ENCODE data around the gene C5orf34. TPM values are rescaled to one million over a fixed set of nuclear protein-coding genes. Genes with fewer than 3 reads are reported as not detected.

C5orf34 gene
- total and polyA plus RNA-seq, 2 of the 4 experiments (the other 2 are of a cell fraction) = 3.3 to 6.1 TPM

GRCh38 chr5:43469671-43470391 lies 45.1 kb downstream of the C5orf34 start:
- no CpG with 5 or more reads among the region's 6 CpGs for WGBS, 2 experiments (ENCODE audit: extremely low coverage in 2 of 2, insufficient read length in 1 of 2)
- H3K18ac ChIP-seq (ENCODE audit: low read depth, low read length) = no peak overlapping the region
- H3K4ac ChIP-seq (ENCODE audit: low read depth, low read length) = no peak overlapping the region
- TF ChIP-seq RAD21 (IDR thresholded peaks at IDR 0.05; ENCODE audit: low read length) (no peak), FOS (IDR thresholded peaks at IDR 0.05; ENCODE audit: low read depth, low read length) (no peak), MAFK (IDR thresholded peaks at IDR 0.05; ENCODE audit: low read depth, low read length) (no peak), ELK1 (IDR thresholded peaks at IDR 0.05; ENCODE audit: borderline replicate concordance, low read depth, low read length) (no peak), RCOR1 (IDR thresholded peaks at IDR 0.05; ENCODE audit: insufficient replicate concordance, low read length) (no peak), BHLHE40 (IDR thresholded peaks at IDR 0.05; ENCODE audit: low read depth, low read length) (no peak), SMC3 (IDR thresholded peaks at IDR 0.05; ENCODE audit: low read depth, low read length) (no peak), CHD1 (IDR thresholded peaks at IDR 0.05; ENCODE audit: low read depth, low read length) (no peak)
- no TSS peak for BruUV-seq (replicated peaks)
- no peak overlapping the region for H3K4me3 ChIP-seq (ENCODE audit: insufficient read depth, low read depth, low read length)
- dilution Hi-C loops (cut with HindIII; ENCODE audit: low sequenced_read_pairs, unreplicated experiment) = no loop called here
- peaks cover 3% of the 10 kb centered on the region for H3K9me3 ChIP-seq (ENCODE audit: control insufficient read depth, insufficient read depth, low read length)
- in situ Hi-C loops (cut with MboI; ENCODE audit: low sequenced_read_pairs) = no loop called here
- no peak overlapping the region for H2BK15ac ChIP-seq (ENCODE audit: low read depth, low read length)
- peaks cover 2% of the 10 kb centered on the region; the same call in 1 of the 2 replicates for H3K36me3 ChIP-seq (ENCODE audit: control insufficient read depth, insufficient read depth, low read length)
- intact Hi-C loops (cut with micrococcal nuclease) = no loop called here
- H3K14ac ChIP-seq (replicated peaks; ENCODE audit: low read depth, low read length) = no peak overlapping the region
- H2BK20ac ChIP-seq (ENCODE audit: low read depth, low read length) = no peak overlapping the region
- H4K8ac ChIP-seq (ENCODE audit: low read depth in 2 of 2, low read length in 2 of 2) = no peak overlapping the region
- no peak overlapping the region for H2AK9ac ChIP-seq (replicated peaks; ENCODE audit: low read depth, low read length, poor library complexity)
- no peak overlapping the region for H4K5ac ChIP-seq (ENCODE audit: low read depth, low read length)
- no peak overlapping the region for H2BK120ac ChIP-seq (ENCODE audit: low read depth, low read length)
- peaks cover 4 to 7% of the 10 kb centered on the region in 2 experiments; a peak in 1 of 4 replicates for H3K79me1 ChIP-seq (ENCODE audit: low read depth in 1 of 2, low read length in 2 of 2)
- no peak overlapping the region for H3K4me2 ChIP-seq (ENCODE audit: low read depth, low read length)
- H2AFZ ChIP-seq (replicated peaks; ENCODE audit: low read length, poor library complexity) = no peak overlapping the region
- H3K27me3 ChIP-seq (ENCODE audit: control insufficient read depth, insufficient read depth, low read length) = no peaks in the 10 kb centered on the region
- no peak overlapping the region for H3K27ac ChIP-seq (ENCODE audit: insufficient read depth, low read length)
- POLR2A ChIA-PET (ENCODE audit: unreplicated experiment) = no interaction called here
- H4K91ac ChIP-seq (ENCODE audit: insufficient read depth, low read depth, low read length) = no peak overlapping the region
- H3K23ac ChIP-seq (ENCODE audit: low read depth, low read length) = no peak overlapping the region
- no peak overlapping the region for H3K9ac ChIP-seq (ENCODE audit: low read depth, low read length)
- CTCF ChIA-PET = interaction anchor here (0.7 kb wide), 1 partner anchor 149 kb away, joined by 4 read pairs; no protein-coding TSS in a partner anchor
- H2AK5ac ChIP-seq (ENCODE audit: low read depth, low read length) = no peak overlapping the region
- H3K4me1 ChIP-seq (ENCODE audit: control insufficient read depth, insufficient read depth, low read length) = no peaks in the 10 kb centered on the region
- H3K56ac ChIP-seq (ENCODE audit: extremely low read depth, insufficient read depth, low read length) = no peak overlapping the region
- H3K9me1 ChIP-seq (ENCODE audit: insufficient read depth, low read length) = no peaks in the 10 kb centered on the region
- DNase-seq = no peak
- no peaks in the 10 kb centered on the region for H4K20me1 ChIP-seq (ENCODE audit: insufficient read depth, low read length)
- ATAC-seq (ENCODE audit: low read depth) = no peak
- no peak overlapping the region for H2BK5ac ChIP-seq (ENCODE audit: low read depth, low read length, poor library complexity, severe bottlenecking)

Measured in IMR-90 (cell line).